Measurements from ENCODE around the gene PEX11A. TPM values are rescaled to one million over a fixed set of nuclear protein-coding genes. Genes with fewer than 3 reads are reported as not detected.

PEX11A gene
- total and polyA plus RNA-seq, 2 of the 8 experiments (the other 6 are each of a cell fraction or from before 2014, with no cell fraction given): 2.9 to 3.0 TPM

GRCh38 chr15:89728254-89728653, 37.7 kb upstream of the PEX11A start:
- H3K23ac ChIP-seq (ENCODE audit: insufficient read length): no peak overlapping the region
- no peak overlapping the region for H3K4ac ChIP-seq (replicated peaks; ENCODE audit: insufficient read length, low read depth, low read length)
- no peaks in the 10 kb centered on the region for H3K36me3 ChIP-seq (ENCODE audit: control insufficient read depth in 2 of 4, insufficient read depth in 4 of 4, low read length in 3 of 4)
- H3K4me3 ChIP-seq (ENCODE audit: extremely low read depth in 1 of 4, insufficient read depth in 2 of 4, low read depth in 3 of 4, low read length in 4 of 4): no peak overlapping the region
- no peak overlapping the region for H3K56ac ChIP-seq (replicated peaks; ENCODE audit: insufficient read length, low read depth, low read length)
- no peaks in the 10 kb centered on the region for H4K20me1 ChIP-seq (replicated peaks in 1 of 2; ENCODE audit: control insufficient read depth in 1 of 2, insufficient read depth in 2 of 2, low read length in 2 of 2)
- H4K8ac ChIP-seq (ENCODE audit: extremely low read depth, insufficient read depth, low read length): no peak overlapping the region
- POLR2A ChIA-PET (ENCODE audit: partially characterized antibody): no interaction called here
- no peak overlapping the region for H3K14ac ChIP-seq (ENCODE audit: insufficient read length)
- H2BK20ac ChIP-seq (ENCODE audit: low read length): no peak overlapping the region
- no peak overlapping the region for H3K9ac ChIP-seq (replicated peaks in 1 of 4; ENCODE audit: extremely low read depth in 1 of 4, low read depth in 3 of 4, low read length in 3 of 4)
- H2AFZ ChIP-seq (ENCODE audit: low read length): no peak overlapping the region
- H3K79me2 ChIP-seq (ENCODE audit: control insufficient read depth in 1 of 2, insufficient read depth in 2 of 2, low read length in 2 of 2): no peaks in the 10 kb centered on the region
- CTCF ChIA-PET (ENCODE audit: partially characterized antibody): interaction anchor here (0.6 to 4.3 kb wide), 8 partner anchors 9 to 257 kb away, joined by 3 to 30 read pairs (median 4); no protein-coding TSS in a partner anchor
- no peak overlapping the region for H3K27ac ChIP-seq (ENCODE audit: low read depth, low read length)
- no peak overlapping the region for H2BK5ac ChIP-seq (ENCODE audit: low read depth, low read length)
- no peak overlapping the region for H2BK120ac ChIP-seq (replicated peaks; ENCODE audit: low read depth, low read length)
- H4K5ac ChIP-seq (ENCODE audit: insufficient read length, low read depth, low read length): no peak overlapping the region
- no peak overlapping the region for H2BK15ac ChIP-seq (ENCODE audit: low read length)
- no peaks in the 10 kb centered on the region for H3K79me1 ChIP-seq (ENCODE audit: low read depth, low read length)
- no peak for FAIRE-seq
- no peak overlapping the region for H3K18ac ChIP-seq (ENCODE audit: extremely low read depth, low read length)
- no peaks in the 10 kb centered on the region; a peak in 2 of 7 replicates for H3K4me1 ChIP-seq (replicated peaks in 1 of 4; ENCODE audit: control insufficient read depth in 3 of 4, insufficient read depth in 4 of 4, low read length in 3 of 4)
- 91% methylated on average over 2 of the region's 2 CpGs; no CpG with 5 or more reads in 1 of the 2 experiments for WGBS, 2 experiments (ENCODE audit: extremely low coverage in 1 of 2, insufficient coverage in 1 of 2, insufficient read length in 1 of 2, insufficient replicate concordance in 2 of 2, low coverage in 1 of 2, low lambda C conversion rate in 2 of 2, missing lambda C conversion rate in 1 of 2)
- H4K91ac ChIP-seq (replicated peaks; ENCODE audit: insufficient read length, low read length): no peak overlapping the region
- TF ChIP-seq KDM1A (IDR thresholded peaks at IDR 0.05; ENCODE audit: borderline replicate concordance, low read length): no peak
- no peak overlapping the region for H2AK5ac ChIP-seq (ENCODE audit: low read depth, low read length)
- DNase-seq (ENCODE audit: low read depth in 1 of 2, low spot score in 2 of 2): no peak
- H3K23me2 ChIP-seq (ENCODE audit: low read depth, low read length): no peaks in the 10 kb centered on the region
- H3K4me2 ChIP-seq (ENCODE audit: insufficient read depth in 1 of 2, low read depth in 2 of 2, low read length in 2 of 2): no peak overlapping the region
- H2BK12ac ChIP-seq (ENCODE audit: low read depth, low read length): no peak overlapping the region
- H3K9me3 ChIP-seq (ENCODE audit: insufficient read depth in 2 of 2, low read depth in 1 of 2, low read length in 1 of 2): peaks cover 3 to 4% of the 10 kb centered on the region in 2 experiments; a peak in 2 of 4 replicates
- no peaks in the 10 kb centered on the region; a peak in 1 of 7 replicates for H3K27me3 ChIP-seq (replicated peaks in 1 of 4; ENCODE audit: control insufficient read depth in 3 of 4, extremely low read depth in 1 of 4, insufficient read depth in 3 of 4, low read length in 3 of 4)
